ENCODE measurements around the gene GABRB2.

The GABRB2 gene

DNA sequence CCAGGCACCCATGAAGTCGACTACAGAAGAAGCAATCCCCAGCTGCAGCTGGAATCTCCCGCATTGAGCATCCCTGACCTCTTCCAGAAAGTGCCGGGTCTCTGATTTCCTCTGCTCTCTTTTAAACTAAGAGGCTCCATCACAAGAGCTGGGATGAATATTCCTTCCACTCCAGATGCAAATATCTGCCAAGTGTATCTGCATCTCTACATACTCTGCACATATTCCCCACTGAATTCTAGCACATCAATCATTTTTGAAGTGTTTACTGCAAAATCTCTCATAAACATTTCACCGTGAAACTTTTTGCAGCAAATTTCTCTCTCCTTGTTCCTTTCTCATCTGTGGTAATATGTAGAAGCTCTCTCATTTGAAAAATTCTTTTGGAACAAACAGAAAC lies 161.5 kb downstream of the GABRB2 start:
- no peak for TF ChIP-seq GATA3 (IDR thresholded peaks at IDR 0.05; ENCODE audit: low read depth, low read length)
- TF ChIP-seq GATA2 (IDR thresholded peaks at IDR 0.05; ENCODE audit: low read depth, low read length), result no peak

DNA sequence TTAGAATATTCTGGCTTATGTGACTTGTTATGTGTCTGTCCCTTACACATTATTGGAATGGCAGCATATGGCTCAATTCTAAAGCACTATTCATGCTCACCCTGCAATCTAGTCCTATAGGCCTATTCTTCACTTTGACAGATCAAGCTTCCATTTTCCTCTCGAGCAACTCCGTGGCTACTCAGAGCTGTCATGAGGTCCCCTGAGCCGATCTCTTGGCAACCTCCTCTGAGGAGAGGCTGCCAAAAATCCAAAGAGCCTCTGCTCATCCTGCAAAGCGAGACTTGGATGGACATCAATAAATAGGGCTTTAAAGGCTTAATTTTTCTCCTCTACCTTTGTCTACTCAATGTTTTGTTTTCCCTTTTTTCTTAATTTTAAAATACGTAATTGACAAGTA lies 163.8 kb downstream of the GABRB2 start:
- no peak for TF ChIP-seq GATA3 (IDR thresholded peaks at IDR 0.05; ENCODE audit: low read depth, low read length)
- no peak for TF ChIP-seq GATA2 (IDR thresholded peaks at IDR 0.05; ENCODE audit: low read depth, low read length)

DNA sequence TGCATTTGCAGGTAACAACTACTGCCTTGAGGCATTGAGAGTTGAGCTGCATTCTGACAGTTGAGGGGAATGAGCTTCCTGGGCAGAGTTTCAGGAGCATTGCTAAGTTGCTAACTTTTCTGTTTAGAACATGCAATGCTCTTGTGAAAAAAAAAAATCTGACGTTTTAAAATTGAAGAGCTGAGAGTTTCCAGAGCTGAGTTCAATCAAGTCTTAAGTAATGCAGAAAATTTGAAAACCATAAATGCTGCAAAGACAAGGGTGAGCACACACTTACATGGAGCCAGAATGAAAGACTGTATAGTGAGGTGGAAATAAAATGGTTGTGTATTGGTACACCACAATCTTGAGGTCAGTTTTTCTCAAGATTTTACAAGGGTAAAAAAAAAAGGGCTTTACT lies 166.0 kb downstream of the GABRB2 start:
- TF ChIP-seq GATA2 (IDR thresholded peaks at IDR 0.05; ENCODE audit: low read depth, low read length), result no peak
- no peak for TF ChIP-seq GATA3 (IDR thresholded peaks at IDR 0.05; ENCODE audit: low read depth, low read length)

DNA sequence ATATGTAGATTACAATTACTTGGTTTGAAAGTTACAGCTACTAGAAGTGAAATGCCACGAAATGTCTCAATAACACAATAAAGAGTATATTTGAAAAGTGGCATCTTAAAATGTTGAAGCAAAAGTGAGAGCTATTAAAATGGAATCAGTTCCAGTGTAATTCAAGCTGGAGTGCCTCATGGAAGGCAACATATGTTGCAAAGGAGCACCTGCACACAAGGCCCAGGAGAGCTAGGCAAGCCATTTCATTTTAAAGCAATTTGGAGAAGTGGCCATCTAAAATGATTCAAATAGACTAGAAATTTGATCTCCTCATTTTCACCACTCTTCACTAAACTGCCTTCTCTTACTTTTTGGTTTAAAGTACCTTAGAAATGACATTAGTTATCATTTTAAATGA lies 167.8 kb downstream of the GABRB2 start:
- TF ChIP-seq GATA2 (IDR thresholded peaks at IDR 0.05; ENCODE audit: low read depth, low read length) (no peak), GATA3 (IDR thresholded peaks at IDR 0.05; ENCODE audit: low read depth, low read length) (no peak)

DNA sequence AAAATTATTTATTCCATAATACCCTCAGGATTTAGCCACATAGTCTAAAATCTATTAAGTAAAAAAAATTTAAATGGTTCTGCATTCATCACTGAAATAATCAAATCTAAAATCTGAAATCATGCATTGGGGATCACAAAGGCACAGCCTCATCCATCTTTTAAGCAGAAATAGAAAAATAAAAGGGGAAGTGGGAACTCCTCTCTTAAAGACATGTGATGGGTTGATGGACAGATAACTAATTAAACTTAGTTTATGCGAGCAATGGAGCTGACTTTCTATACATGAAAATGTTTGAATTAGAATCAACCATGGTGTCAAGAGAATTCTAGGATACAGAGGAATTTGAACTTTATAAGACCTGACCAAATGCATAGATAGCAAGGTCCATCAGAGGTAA lies 170.5 kb downstream of the GABRB2 start:
- no peak for TF ChIP-seq GATA3 (IDR thresholded peaks at IDR 0.05; ENCODE audit: low read depth, low read length)
- no peak for TF ChIP-seq GATA2 (IDR thresholded peaks at IDR 0.05; ENCODE audit: low read depth, low read length)

DNA sequence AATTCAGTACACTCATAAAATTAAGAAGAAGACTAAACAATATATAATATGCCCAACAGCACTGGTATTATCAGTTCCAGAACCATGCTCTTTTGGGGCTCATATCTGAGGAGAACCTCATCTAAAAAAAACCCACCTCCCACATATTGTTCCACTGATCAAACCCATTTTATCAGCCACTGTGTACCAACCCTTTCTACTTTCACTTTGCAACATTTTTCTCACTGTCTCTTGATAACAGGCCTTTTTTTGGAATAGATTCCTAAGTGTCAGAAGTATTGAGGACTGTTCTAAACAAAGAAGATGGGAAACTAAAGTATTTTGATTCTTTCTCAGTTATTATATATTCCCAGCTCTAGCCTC lies 173.2 kb downstream of the GABRB2 start:
- TF ChIP-seq GATA2 (IDR thresholded peaks at IDR 0.05; ENCODE audit: low read depth, low read length) (no peak), GATA3 (IDR thresholded peaks at IDR 0.05; ENCODE audit: low read depth, low read length) (no peak)

DNA sequence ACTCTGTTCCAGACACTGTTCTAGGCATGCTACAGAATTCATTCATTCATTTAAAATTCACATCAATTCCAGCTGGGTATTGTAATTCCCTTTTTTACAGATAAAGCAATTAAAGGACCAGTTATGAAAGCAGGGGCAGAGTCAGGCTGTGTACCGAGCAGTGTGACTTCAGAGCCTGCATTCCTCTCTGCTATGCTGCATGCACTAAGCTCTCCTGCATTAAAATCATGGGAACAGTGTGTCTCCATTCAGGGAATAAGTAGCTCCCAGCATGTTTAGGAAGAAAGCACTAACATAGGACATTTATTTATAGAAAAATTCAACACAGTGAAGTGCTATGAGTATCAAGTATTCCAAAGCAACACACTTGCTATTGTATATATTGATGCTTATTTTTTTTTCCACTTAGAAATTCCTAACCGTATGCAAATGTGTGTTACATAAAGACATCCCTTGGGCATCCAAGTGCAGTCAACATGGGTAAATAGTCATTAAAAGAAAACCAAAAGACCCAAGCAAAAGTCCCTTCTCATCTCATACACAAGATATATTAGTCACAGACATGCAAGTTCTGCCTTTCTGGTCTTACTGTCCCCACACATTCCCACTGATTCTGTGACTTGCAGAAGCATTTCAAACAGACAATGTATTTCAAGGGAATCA lies 173.7 kb downstream of the GABRB2 start:
- TF ChIP-seq GATA3 (IDR thresholded peaks at IDR 0.05; ENCODE audit: low read depth, low read length), result no peak
- no peak for TF ChIP-seq GATA2 (IDR thresholded peaks at IDR 0.05; ENCODE audit: low read depth, low read length)

DNA sequence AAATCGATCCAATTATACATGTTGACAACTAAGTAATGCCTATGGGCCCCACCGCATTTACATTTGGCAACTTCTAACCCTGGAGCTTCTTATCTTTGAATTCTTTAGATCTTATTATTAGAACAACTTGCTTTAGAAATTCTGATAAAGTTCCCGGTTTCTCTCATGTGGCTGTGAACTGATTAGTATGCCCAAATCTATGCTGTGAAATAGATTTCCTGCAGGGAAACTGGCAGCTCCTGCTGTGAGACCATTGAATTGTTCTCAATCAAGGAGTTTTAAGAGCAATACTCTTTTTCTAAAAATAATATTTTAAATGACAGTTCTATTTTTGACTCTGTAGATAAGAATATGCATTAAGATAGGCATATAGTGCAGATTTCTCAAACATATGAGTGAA lies 177.5 kb downstream of the GABRB2 start:
- TF ChIP-seq GATA3 (IDR thresholded peaks at IDR 0.05; ENCODE audit: low read depth, low read length) (no peak), GATA2 (IDR thresholded peaks at IDR 0.05; ENCODE audit: low read depth, low read length) (no peak)

DNA sequence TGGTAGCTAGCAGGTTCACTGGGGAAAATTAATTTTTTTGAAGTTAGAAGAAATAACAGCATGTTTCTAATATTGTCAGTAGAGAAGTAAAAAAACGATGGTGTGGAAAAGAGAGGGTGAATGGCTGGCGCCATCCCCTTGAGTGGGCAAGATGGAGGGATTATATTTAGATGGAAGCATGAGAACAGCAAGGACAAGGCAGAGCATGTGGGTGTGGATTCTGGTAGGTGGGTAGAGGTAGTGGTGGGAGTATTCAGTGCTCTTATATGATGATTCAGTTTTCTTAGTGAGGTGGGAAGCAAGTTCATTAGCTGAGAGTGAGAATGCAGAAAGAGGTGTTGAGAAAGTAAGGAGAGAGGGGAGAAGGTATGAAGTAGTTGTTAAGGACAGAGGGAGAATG lies 188.1 kb downstream of the GABRB2 start:
- TF ChIP-seq GATA2 (IDR thresholded peaks at IDR 0.05; ENCODE audit: low read depth, low read length), result no peak
- TF ChIP-seq GATA3 (IDR thresholded peaks at IDR 0.05; ENCODE audit: low read depth, low read length), result no peak

DNA sequence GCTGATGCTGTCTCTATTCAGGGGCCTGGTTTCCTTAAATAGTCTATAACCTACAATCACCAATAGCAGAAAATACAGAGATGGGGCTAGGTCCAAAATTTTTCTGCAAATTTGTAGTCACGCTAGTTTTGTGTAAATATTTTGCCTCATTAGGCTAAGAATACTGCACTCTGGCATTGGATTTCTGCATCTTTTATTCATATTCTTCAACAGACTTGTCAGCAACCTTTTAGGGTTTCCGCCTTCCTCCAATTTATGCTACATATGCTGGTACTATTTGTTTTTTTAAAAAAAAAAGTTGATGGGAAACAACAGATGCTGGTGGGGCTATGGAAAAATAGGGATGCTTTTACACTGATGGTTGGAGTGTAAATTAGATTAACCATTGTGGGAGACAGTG lies 202.3 kb downstream of the GABRB2 start:
- TF ChIP-seq GATA2 (IDR thresholded peaks at IDR 0.05; ENCODE audit: low read depth, low read length) (no peak), GATA3 (IDR thresholded peaks at IDR 0.05; ENCODE audit: low read depth, low read length) (no peak)

DNA sequence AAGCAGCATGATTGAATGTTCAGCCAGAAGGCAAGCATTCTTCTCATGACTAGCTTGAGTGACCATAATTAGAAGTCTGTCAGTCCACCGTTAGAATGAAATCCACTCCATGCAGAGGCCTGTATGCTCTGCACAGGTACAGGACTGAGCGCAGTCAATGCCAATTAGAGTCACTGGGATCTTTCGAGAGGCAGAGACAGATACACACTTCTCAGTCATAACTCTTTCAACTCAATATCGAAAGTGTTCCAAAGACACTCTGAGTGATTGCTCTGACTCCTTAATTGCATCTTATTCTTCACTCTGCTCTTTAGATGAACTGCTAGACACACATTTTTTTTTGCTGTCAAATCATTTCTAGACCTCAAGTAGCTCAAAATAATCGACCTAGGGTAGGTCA lies 203.6 kb downstream of the GABRB2 start:
- TF ChIP-seq GATA2 (IDR thresholded peaks at IDR 0.05; ENCODE audit: low read depth, low read length) (no peak), GATA3 (IDR thresholded peaks at IDR 0.05; ENCODE audit: low read depth, low read length) (no peak)

DNA sequence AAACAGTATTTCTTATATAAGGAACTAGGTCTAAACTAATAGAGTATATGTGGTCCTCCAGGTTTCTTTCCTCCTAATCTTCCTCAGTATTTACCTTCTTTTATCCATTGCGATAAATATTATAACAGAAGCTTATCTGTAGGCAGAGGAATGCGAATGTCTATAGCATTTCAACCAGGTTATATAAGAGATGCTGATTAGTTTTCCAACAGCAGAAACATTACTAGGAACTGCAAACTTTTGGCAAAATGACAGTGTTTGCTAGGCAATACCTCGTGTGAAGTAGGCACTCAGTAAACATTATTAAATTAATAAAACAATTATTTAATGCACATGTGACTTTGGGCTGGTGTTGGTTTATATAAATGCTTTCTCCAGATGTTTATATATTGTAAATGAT lies 206.5 kb downstream of the GABRB2 start:
- TF ChIP-seq GATA2 (IDR thresholded peaks at IDR 0.05; ENCODE audit: low read depth, low read length), result no peak
- TF ChIP-seq GATA3 (IDR thresholded peaks at IDR 0.05; ENCODE audit: low read depth, low read length), result no peak

DNA sequence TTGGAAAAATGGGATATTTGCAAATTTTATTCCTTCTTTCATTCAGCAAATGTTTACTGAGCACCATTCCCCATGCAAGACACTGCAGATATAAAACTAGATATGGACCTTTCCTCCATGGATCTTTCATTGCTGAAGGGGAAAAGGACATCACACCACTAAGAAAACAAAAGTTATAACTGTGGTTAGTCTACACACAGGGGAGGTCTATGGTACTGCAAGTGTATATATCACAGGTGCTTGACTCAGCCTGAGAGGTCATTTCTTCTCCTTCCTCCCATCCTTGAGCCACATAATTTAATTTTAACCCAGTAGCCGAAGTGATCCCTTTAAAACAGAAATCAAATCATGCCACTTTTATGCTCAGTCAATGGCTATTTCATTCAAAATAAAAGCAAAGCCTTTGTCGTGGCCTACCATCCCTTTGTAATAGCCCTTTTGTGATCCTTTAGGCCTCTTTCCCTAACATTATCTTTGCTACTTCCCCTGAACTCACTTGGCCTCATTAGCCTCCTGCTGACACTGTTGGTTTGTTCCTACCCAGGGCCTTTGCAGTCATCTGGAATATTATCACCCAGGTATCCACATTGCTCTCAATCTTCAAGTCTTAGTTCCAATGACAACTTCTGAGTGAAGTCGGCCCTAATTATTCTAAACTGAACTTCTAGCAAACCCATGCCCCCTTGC lies 213.2 kb downstream of the GABRB2 start:
- TF ChIP-seq GATA2 (IDR thresholded peaks at IDR 0.05; ENCODE audit: low read depth, low read length) (no peak), GATA3 (IDR thresholded peaks at IDR 0.05; ENCODE audit: low read depth, low read length) (no peak)

DNA sequence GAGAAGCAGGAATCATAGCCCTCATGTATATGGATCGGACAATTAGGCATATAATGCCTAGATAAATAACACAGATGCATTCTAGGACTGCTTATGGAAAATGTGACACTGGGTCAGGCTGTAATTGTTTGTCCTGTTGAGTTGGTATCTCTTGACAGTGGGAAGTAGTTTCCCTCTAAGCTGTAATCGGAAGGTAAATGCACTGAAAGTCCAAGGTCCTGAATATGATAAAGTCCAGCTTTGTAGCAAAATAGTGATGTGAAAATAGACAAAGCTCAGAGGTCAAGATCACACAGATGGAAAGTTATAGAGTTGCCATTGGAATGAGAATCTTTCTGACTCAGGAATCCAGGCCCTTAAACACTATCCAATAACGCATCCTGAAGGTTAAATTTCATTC lies 214.2 kb downstream of the GABRB2 start:
- TF ChIP-seq GATA3 (IDR thresholded peaks at IDR 0.05; ENCODE audit: low read depth, low read length), result no peak
- TF ChIP-seq GATA2 (IDR thresholded peaks at IDR 0.05; ENCODE audit: low read depth, low read length), result no peak

DNA sequence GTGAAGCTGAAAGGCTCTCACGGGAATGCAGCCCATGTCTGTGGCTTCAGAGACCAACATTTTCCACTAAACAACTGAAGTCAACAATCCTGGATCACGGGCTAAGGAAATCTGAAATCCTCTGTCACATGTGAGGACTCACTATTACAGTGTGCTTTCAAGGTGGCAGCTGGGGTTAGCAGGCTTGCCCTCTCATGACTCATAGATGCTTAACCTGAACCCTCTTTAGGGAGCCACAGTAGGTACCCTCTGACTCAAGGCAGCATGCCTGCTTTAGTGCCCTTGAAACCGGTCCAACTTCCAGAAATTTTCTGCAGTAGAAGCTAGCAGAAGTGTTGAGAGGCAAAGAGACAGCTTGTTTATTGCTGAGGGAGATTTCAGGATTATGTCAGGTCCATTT lies 232.5 kb downstream of the GABRB2 start:
- TF ChIP-seq GATA2 (IDR thresholded peaks at IDR 0.05; ENCODE audit: low read depth, low read length) (no peak), GATA3 (IDR thresholded peaks at IDR 0.05; ENCODE audit: low read depth, low read length) (no peak)

All from SH-SY5Y (cell line).